PC-9 (cell line): Measurements from ENCODE around the gene FAM171A1. TPM values are rescaled to one million over a fixed set of nuclear protein-coding genes. Genes with fewer than 3 reads are reported as not detected.

Experiments used
- BruUV-seq: library from RNA; stranded (reverse); fragments of 400-500 nt; replicated peaks from 2 replicates; lab custom pipeline; 2021; lab: Mats Ljungman, UMichigan
- CTCF ChIA-PET: fragments of 300-600 bp; sonication (Branson Sonifier 250); formaldehyde crosslinking; loops from one replicate; lab custom pipeline; 2022; ENCODE audit warnings: antibody characterized with exemption; lab: Charles Lee
- POLR2A ChIA-PET: fragments of 300-600 bp; sonication (Branson Sonifier 250); formaldehyde crosslinking; loops from one replicate; lab custom pipeline; 2022; ENCODE audit warnings: antibody characterized with exemption; ENCODE audit not compliant: unreplicated experiment; lab: Charles Lee
- DNase-seq, 2 experiments: peaks; one replicate each; pipeline versions ENCODE4 v3.0.0 to v3.0.0-alpha.2; 2015 to 2022; ENCODE audit warnings: mixed read lengths in 1 of 2
- H2AFZ ChIP-seq: fragments of 200-600 bp; sonication (generic); 2 replicates; pipeline ENCODE4 v1.8.1; 2017; ENCODE audit warnings: antibody characterized with exemption
- H3F3A ChIP-seq: fragments of 200-600 bp; sonication (generic); 2 replicates; pipeline ENCODE4 v1.8.1; 2017; ENCODE audit warnings: antibody characterized with exemption, mild to moderate bottlenecking, low read depth; ENCODE audit not compliant: insufficient read depth
- H3K27ac ChIP-seq: fragments of 200-600 bp; sonication (generic); 2 replicates; pipeline ENCODE4 v1.6.1; 2016; ENCODE audit warnings: mixed run types
- H3K27me3 ChIP-seq: fragments of 200-600 bp; sonication (generic); 2 replicates; pipeline ENCODE4 v1.6.1; 2016; ENCODE audit warnings: low read depth, mixed run types; ENCODE audit not compliant: insufficient read depth
- H3K36me3 ChIP-seq: fragments of 200-600 bp; sonication (generic); 2 replicates; pipeline ENCODE4 v1.6.1; 2016; ENCODE audit warnings: low read depth, mixed run types
- H3K4me1 ChIP-seq: fragments of 200-600 bp; sonication (generic); replicated peaks from 2 replicates; pipeline ENCODE4 v1.6.1; 2016; ENCODE audit warnings: mixed run types; ENCODE audit not compliant: insufficient read depth
- H3K4me2 ChIP-seq: fragments of 200-600 bp; sonication (generic); 2 replicates; pipeline ENCODE4 v1.6.1; 2017; ENCODE audit warnings: mixed run types
- H3K4me3 ChIP-seq: fragments of 200-600 bp; sonication (generic); 2 replicates; pipeline ENCODE4 v1.6.1; 2016; ENCODE audit warnings: mixed run types
- H3K79me2 ChIP-seq: fragments of 200-600 bp; sonication (generic); 2 replicates; pipeline ENCODE4 v1.6.1; 2017; ENCODE audit warnings: low read depth, mixed run types
- H3K9me2 ChIP-seq: fragments of 200-600 bp; sonication (generic); 2 replicates; pipeline ENCODE4 v1.8.1; 2017; ENCODE audit warnings: mild to moderate bottlenecking; ENCODE audit not compliant: insufficient read depth
- H3K9me3 ChIP-seq: fragments of 200-600 bp; sonication (generic); 2 replicates; pipeline ENCODE4 v1.8.1; 2016; ENCODE audit warnings: low read depth; ENCODE audit not compliant: insufficient read depth
- H4K20me1 ChIP-seq: fragments of 200-600 bp; sonication (generic); 2 replicates; pipeline ENCODE4 v1.8.1; 2017; ENCODE audit not compliant: insufficient read depth
- CTCF ChIP-seq: fragments of 200-600 bp; sonication (generic); conservative IDR thresholded peaks from 2 replicates; pipeline ENCODE4 v1.6.1; 2017; ENCODE audit warnings: mixed run types, antibody characterized with exemption, mild to moderate bottlenecking, moderate library complexity
- EZH2 ChIP-seq: fragments of 200-600 bp; sonication (generic); IDR thresholded peaks from 2 replicates; pipeline ENCODE4 v1.8.0; 2017; ENCODE audit warnings: antibody characterized with exemption, low read depth
- intact Hi-C: fragments of 100-400 bp; cut with micrococcal nuclease; formaldehyde crosslinking; loops from one replicate; pipeline ENCODE4 v1.10.0; 2022; ENCODE audit not compliant: unreplicated experiment
- total RNA-seq: library from RNA; stranded (reverse); gene quantifications from 2 replicates; pipeline ENCODE4 v1.2.3, GENCODE V29; 2021

FAM171A1 gene
- total RNA-seq, 1 experiment from 2014 or later: 3.0 TPM

GRCh38 chr10:15379078-15379477, 8.0 kb upstream of the FAM171A1 start:
- no TSS peak for BruUV-seq
- intact Hi-C loops: no loop called here

GRCh38 chr10:15378569-15378968, 7.5 kb upstream of the FAM171A1 start:
- no peaks in the 10 kb centered on the region for H3K36me3 ChIP-seq
- H3F3A ChIP-seq: no peaks in the 10 kb centered on the region
- CTCF ChIA-PET: no interaction called here
- H3K27me3 ChIP-seq: peaks cover 46% of the 10 kb centered on the region; the same call in 1 of the 2 replicates
- no peak overlapping the region for H3K27ac ChIP-seq
- H3K79me2 ChIP-seq: no peaks in the 10 kb centered on the region
- H3K4me2 ChIP-seq: no peak overlapping the region
- TF ChIP-seq EZH2 (no peak), CTCF (no peak)
- no peaks in the 10 kb centered on the region for H3K9me3 ChIP-seq
- H3K4me3 ChIP-seq: no peak overlapping the region
- no peaks in the 10 kb centered on the region for H3K9me2 ChIP-seq
- POLR2A ChIA-PET: no interaction called here
- no peak overlapping the region for H2AFZ ChIP-seq
- intact Hi-C loops: no loop called here
- BruUV-seq: no TSS peak
- DNase-seq: no peak
- no peaks in the 10 kb centered on the region for H3K4me1 ChIP-seq
- no peaks in the 10 kb centered on the region for H4K20me1 ChIP-seq

More at GRCh38 chr10:15379078-15379477, 8.0 kb upstream of the FAM171A1 start:
- Histone ChIP-seq H3K9me3 (no peaks in the 10 kb centered on the region), H3K9me2 (no peaks in the 10 kb centered on the region), H3K27ac (no peak overlapping the region), H3K4me1 (no peaks in the 10 kb centered on the region), H3F3A (no peaks in the 10 kb centered on the region), H3K36me3 (no peaks in the 10 kb centered on the region), H2AFZ (no peak overlapping the region), H3K27me3 (peaks cover 46% of the 10 kb centered on the region; the same call in 1 of the 2 replicates), H3K4me3 (no peak overlapping the region), H3K4me2 (no peak overlapping the region), H3K79me2 (no peaks in the 10 kb centered on the region), H4K20me1 (no peaks in the 10 kb centered on the region)
- no peak for DNase-seq
- ChIA-PET CTCF (no interaction called here), POLR2A (no interaction called here)
- TF ChIP-seq EZH2: no peak
- TF ChIP-seq CTCF: no peak

- ChIA-PET POLR2A (no interaction called here), CTCF (no interaction called here)
- Histone ChIP-seq H4K20me1 (no peaks in the 10 kb centered on the region), H3K4me2 (no peak overlapping the region), H3K9me2 (no peaks in the 10 kb centered on the region), H3K4me3 (no peak overlapping the region), H3K79me2 (no peaks in the 10 kb centered on the region), H3K36me3 (no peaks in the 10 kb centered on the region), H3K9me3 (no peaks in the 10 kb centered on the region), H3K27me3 (peaks cover 27% of the 10 kb centered on the region; the same call in 1 of the 2 replicates), H3F3A (no peaks in the 10 kb centered on the region), H3K27ac (no peak overlapping the region), H2AFZ (no peak overlapping the region), H3K4me1 (no peaks in the 10 kb centered on the region)
- no TSS peak for BruUV-seq
- DNase-seq: no peak
- no peak for TF ChIP-seq EZH2
- no peak for TF ChIP-seq CTCF
- intact Hi-C loops: no loop called here
These were observed 3.5 kb upstream of the FAM171A1 start for GRCh38 chr10:15374566-15374965.
